Kidney (tissue), 14 donors: ENCODE results near the gene FHOD3. TPM values are rescaled to one million over a fixed set of nuclear protein-coding genes. Genes with fewer than 3 reads are reported as not detected.

Experiments
- DNase-seq, 5 donors: peaks; one replicate each; pipeline ENCODE4 v3.0.0-alpha.2; 2013 to 2020
- FAIRE-seq: peaks from 2 replicates; lab custom pipeline; 2012; peaks lifted over from hg19 to GRCh38; lab: Jason Lieb, UNC
- H3K27ac ChIP-seq, 2 donors: one replicate each; pipeline ENCODE4 v1.7.0; 2013; ENCODE audit warnings: low read depth in 2 of 2, low read length in 2 of 2, inconsistent platforms in 1 of 2
- H3K27me3 ChIP-seq: one replicate; pipeline ENCODE4 v1.7.1; 2013; ENCODE audit warnings: low read length, inconsistent platforms; ENCODE audit not compliant: control insufficient read depth, insufficient read depth
- H3K36me3 ChIP-seq, 3 donors: one replicate each; pipeline versions ENCODE4 v1.7.0 to v1.7.1; 2013; ENCODE audit warnings: low read length in 3 of 3, control low read depth in 1 of 3, inconsistent platforms in 1 of 3; ENCODE audit not compliant: insufficient read depth in 3 of 3, control insufficient read depth in 2 of 3
- H3K4me1 ChIP-seq, 3 donors: one replicate each; pipeline versions ENCODE4 v1.7.0 to v1.7.1; 2013; ENCODE audit warnings: low read length in 3 of 3, inconsistent platforms in 1 of 3, low read depth in 1 of 3; ENCODE audit not compliant: control insufficient read depth in 2 of 3, insufficient read depth in 2 of 3
- H3K4me3 ChIP-seq, 3 donors: one replicate each; pipeline versions ENCODE4 v1.7.0 to v1.8.1; 2013; ENCODE audit warnings: low read length in 3 of 3, control low read depth in 1 of 3, inconsistent platforms in 1 of 3
- H3K9ac ChIP-seq, 3 donors: one replicate each; pipeline versions ENCODE4 v1.7.0 to v1.7.1; 2013; ENCODE audit warnings: low read length in 3 of 3, control low read depth in 1 of 3, inconsistent platforms in 1 of 3
- H3K9me3 ChIP-seq, 3 donors: one replicate each; pipeline versions ENCODE4 v1.7.0 to v1.7.1; 2013; ENCODE audit warnings: low read length in 3 of 3, control low read depth in 1 of 3, inconsistent platforms in 1 of 3; ENCODE audit not compliant: control insufficient read depth in 2 of 3, insufficient read depth in 1 of 3
- intact Hi-C: fragments of 100-400 bp; cut with DNase I; formaldehyde crosslinking; loops from one replicate; pipeline ENCODE4 v1.11.1; 2022
- polyA plus RNA-seq: library from polyadenylated mRNA; stranded (reverse); fragments of 350-450 nt; fragmentation: Illumina TruSeq; extraction: RNeasy Lipid Tissue Mini Kit (QIAGEN cat#74804); gene quantifications from one replicate; pipeline ENCODE4 v1.2.3, GENCODE V29; 2014; ENCODE audit warnings: low read depth, low replicate concordance; ENCODE audit not compliant: insufficient read depth
- total RNA-seq: library from RNA; stranded (reverse); fragmentation: NEBNext Ultra II Directional; extraction: Animal tissue kit (Norgen Biotek cat#: 25700); gene quantifications from one replicate; pipeline ENCODE4 v1.2.1, GENCODE V29; 2021
- TF ChIP-seq, protein P1 (sequence below): IDR thresholded peaks from 3 replicates; pipeline ENCODE4 v1.5.1; 2012; ENCODE audit warnings: mild to moderate bottlenecking, moderate library complexity, borderline replicate concordance; ENCODE audit not compliant: insufficient read depth; ENCODE audit errors: extremely low read depth
- donor health status: control.
- donor health status: control.
- donor health status: control.
- donor health status: control.
- donor health status: control.
- donor health status: DM: yes; HTN: yes; CAD: no.
- donor health status: Normal renal cell carcinoma (clear cell type).

The FHOD3 gene
- total and polyA plus RNA-seq, 2 donors from 2014 or later, result 21.5 to 28.0 TPM

DNA sequence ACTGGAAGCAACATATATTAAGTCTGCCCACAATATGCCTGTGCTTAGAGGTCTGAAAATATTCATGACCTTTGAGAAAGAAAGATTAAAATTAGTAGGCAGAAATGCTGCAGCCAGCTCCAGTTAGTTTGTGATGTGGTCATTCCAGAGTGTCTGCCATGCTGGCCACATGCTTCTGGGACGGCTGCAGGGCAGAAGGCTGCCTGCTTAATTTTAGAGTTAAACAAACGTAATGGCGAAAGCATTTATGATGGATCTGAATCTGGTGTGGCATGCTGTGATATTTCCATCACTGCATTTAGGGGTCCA, 95.4 kb downstream of the FHOD3 start:
- no peak overlapping the region for H3K27ac ChIP-seq
- no peaks in the 10 kb centered on the region for H3K9me3 ChIP-seq
- H3K4me3 ChIP-seq, result no peak overlapping the region
- DNase-seq, result no peak
- H3K9ac ChIP-seq, result no peak overlapping the region
- no peak for FAIRE-seq
- intact Hi-C loops, result no loop called here
- no peaks in the 10 kb centered on the region for H3K36me3 ChIP-seq
- TF ChIP-seq, protein P1, sequence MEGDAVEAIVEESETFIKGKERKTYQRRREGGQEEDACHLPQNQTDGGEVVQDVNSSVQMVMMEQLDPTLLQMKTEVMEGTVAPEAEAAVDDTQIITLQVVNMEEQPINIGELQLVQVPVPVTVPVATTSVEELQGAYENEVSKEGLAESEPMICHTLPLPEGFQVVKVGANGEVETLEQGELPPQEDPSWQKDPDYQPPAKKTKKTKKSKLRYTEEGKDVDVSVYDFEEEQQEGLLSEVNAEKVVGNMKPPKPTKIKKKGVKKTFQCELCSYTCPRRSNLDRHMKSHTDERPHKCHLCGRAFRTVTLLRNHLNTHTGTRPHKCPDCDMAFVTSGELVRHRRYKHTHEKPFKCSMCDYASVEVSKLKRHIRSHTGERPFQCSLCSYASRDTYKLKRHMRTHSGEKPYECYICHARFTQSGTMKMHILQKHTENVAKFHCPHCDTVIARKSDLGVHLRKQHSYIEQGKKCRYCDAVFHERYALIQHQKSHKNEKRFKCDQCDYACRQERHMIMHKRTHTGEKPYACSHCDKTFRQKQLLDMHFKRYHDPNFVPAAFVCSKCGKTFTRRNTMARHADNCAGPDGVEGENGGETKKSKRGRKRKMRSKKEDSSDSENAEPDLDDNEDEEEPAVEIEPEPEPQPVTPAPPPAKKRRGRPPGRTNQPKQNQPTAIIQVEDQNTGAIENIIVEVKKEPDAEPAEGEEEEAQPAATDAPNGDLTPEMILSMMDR, result no peak
- peaks cover 0 to 15% (median 7%) of the 10 kb centered on the region in 3 donors for H3K4me1 ChIP-seq
- H3K27me3 ChIP-seq, result no peaks in the 10 kb centered on the region

DNA sequence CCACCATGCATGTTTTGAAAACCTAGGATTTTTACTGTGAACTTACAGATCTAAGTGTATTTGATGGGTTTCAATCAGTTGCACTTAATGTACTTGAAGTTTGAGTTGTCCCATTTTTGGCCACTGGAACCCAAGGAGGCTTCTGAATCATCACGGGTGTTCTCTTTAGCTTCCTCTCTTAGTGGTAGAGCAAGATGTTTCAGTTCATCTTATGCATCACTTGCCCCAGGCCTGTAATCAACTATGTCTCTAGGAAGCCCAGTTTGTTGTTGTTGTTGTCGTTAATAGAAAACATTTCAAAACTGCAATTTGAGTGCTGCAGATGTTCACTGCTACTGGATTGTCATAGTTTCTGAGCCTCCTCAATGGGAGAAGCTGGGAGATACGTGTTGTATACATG, 97.0 kb downstream of the FHOD3 start:
- Histone ChIP-seq H3K36me3 (no peaks in the 10 kb centered on the region), H3K27ac (no peak overlapping the region), H3K4me3 (no peak overlapping the region), H3K9ac (no peak overlapping the region), H3K27me3 (no peaks in the 10 kb centered on the region), H3K9me3 (no peaks in the 10 kb centered on the region), H3K4me1 (peaks cover 0 to 15% (median 7%) of the 10 kb centered on the region in 3 donors)
- DNase-seq (no peak), FAIRE-seq (no peak)
- intact Hi-C loops, result no loop called here
- TF ChIP-seq, protein P1, result no peak

DNA sequence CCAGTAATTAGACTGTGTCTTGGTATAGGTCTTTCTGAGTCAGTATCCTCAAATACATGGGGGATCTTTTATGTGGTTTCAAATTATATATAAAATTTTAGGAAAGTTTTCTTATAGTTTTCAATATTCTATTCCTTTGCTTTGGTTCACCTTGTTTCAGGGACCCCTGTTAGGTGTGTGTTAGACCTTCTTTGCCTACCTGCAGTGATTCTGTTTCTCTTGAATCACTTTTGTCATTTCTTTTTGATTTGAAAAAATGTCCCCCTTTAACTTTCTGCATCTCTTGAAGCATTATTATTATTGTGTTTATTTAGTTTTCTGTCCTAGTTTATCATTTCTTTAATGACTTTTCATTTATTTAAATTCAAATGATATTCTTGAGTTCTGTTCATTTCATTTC, 98.7 kb downstream of the FHOD3 start:
- peak; percentile 21 for FAIRE-seq
- Histone ChIP-seq H3K9me3 (no peaks in the 10 kb centered on the region), H3K36me3 (no peaks in the 10 kb centered on the region), H3K9ac (no peak overlapping the region), H3K4me1 (peaks cover 0 to 9% (median 7%) of the 10 kb centered on the region in 3 donors), H3K27ac (no peak overlapping the region), H3K27me3 (no peaks in the 10 kb centered on the region), H3K4me3 (no peak overlapping the region)
- TF ChIP-seq, protein P1, result no peak
- intact Hi-C loops, result no loop called here
- DNase-seq, result no peak

DNA sequence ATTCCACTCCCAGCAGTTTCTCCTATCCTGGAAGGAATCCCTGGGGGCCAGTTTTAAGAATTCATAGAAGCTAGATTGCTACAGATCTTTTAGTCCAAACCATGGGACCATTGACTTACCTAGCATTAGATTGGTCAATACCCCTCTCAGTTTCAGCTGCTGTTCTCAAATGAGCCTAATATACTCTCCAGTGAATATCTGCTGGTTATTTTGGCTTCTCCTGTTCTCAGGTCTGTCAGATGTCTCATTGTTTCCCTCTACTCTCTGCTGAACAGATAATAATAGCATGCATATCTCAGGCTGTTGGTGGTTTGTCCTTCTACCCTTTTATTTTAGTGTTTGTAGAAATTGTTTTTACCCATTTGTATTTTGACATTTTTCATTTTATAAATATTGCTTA, 99.5 kb downstream of the FHOD3 start:
- DNase-seq (no peak), FAIRE-seq (no peak)
- intact Hi-C loops, result no loop called here
- Histone ChIP-seq H3K36me3 (no peaks in the 10 kb centered on the region), H3K4me1 (peaks cover 0 to 2% (median under 1%) of the 10 kb centered on the region in 3 donors), H3K27me3 (no peaks in the 10 kb centered on the region), H3K9ac (no peak overlapping the region), H3K4me3 (no peak overlapping the region), H3K27ac (no peak overlapping the region), H3K9me3 (no peaks in the 10 kb centered on the region)
- TF ChIP-seq, protein P1, result no peak
